GM23338 (cell line): ENCODE results near the gene NEK11. TPM values are rescaled to one million over a fixed set of nuclear protein-coding genes. Genes with fewer than 3 reads are reported as not detected.

Experiments
- ATAC-seq: fragments of 200-7000 bp; cut with Tn5 transposase; 3 replicates; pipeline ENCODE4 v1.9.1; 2020
- DNase-seq: peaks from one replicate; pipeline ENCODE4 v3.0.0-alpha.2; 2015; ENCODE audit warnings: low spot score
- H2AFZ ChIP-seq: fragments of 200-600 bp; sonication (generic); 2 replicates; pipeline ENCODE4 v1.8.0; 2016; ENCODE audit warnings: antibody characterized with exemption, mild to moderate bottlenecking, moderate library complexity
- H3F3A ChIP-seq: fragments of 200-600 bp; sonication (generic); replicated peaks from 2 replicates; pipeline ENCODE4 v1.8.0; 2017; ENCODE audit warnings: antibody characterized with exemption, mixed run types, low read depth
- H3K27ac ChIP-seq: fragments of 200-600 bp; sonication (generic); 2 replicates; pipeline ENCODE4 v1.6.1; 2016; ENCODE audit warnings: low read depth
- H3K27me3 ChIP-seq: fragments of 200-600 bp; sonication (generic); 2 replicates; pipeline ENCODE4 v1.8.0; 2016; ENCODE audit warnings: mild to moderate bottlenecking, mixed run types, moderate library complexity; ENCODE audit not compliant: insufficient read depth
- H3K36me3 ChIP-seq: fragments of 200-600 bp; sonication (generic); 2 replicates; pipeline ENCODE4 v1.8.0; 2016; ENCODE audit warnings: mild to moderate bottlenecking; ENCODE audit not compliant: insufficient read depth
- H3K4me1 ChIP-seq: fragments of 200-600 bp; sonication (generic); 2 replicates; pipeline ENCODE4 v1.8.0; 2016; ENCODE audit warnings: mild to moderate bottlenecking, moderate library complexity; ENCODE audit not compliant: insufficient read depth
- H3K4me2 ChIP-seq: fragments of 200-600 bp; sonication (generic); 2 replicates; pipeline ENCODE4 v1.7.1; 2017; ENCODE audit warnings: mixed run types
- H3K4me3 ChIP-seq: fragments of 200-600 bp; sonication (generic); 2 replicates; pipeline ENCODE4 v1.6.1; 2016; ENCODE audit warnings: mixed run types
- H3K79me2 ChIP-seq: fragments of 200-600 bp; sonication (generic); replicated peaks from 2 replicates; pipeline ENCODE4 v1.8.0; 2017; ENCODE audit warnings: mild to moderate bottlenecking; ENCODE audit not compliant: insufficient read depth
- H3K9me2 ChIP-seq: fragments of 200-600 bp; sonication (generic); 2 replicates; pipeline ENCODE4 v1.8.0; 2017; ENCODE audit not compliant: insufficient read depth
- H4K20me1 ChIP-seq: fragments of 200-600 bp; sonication (generic); replicated peaks from 2 replicates; pipeline ENCODE4 v1.8.0; 2017; ENCODE audit warnings: mild to moderate bottlenecking; ENCODE audit not compliant: insufficient read depth
- H3K27ac Mint-ChIP-seq: 2 replicates; pipeline ENCODE4 v1.8.0; 2020; ENCODE audit warnings: inconsistent platforms, mild to moderate bottlenecking, moderate library complexity, mixed read lengths
- H3K27me3 Mint-ChIP-seq: 3 replicates; pipeline ENCODE4 v1.8.0; 2022; ENCODE audit warnings: low read depth, mild to moderate bottlenecking, moderate library complexity, mixed read lengths, inconsistent platforms; ENCODE audit not compliant: insufficient read depth, poor library complexity
- H3K36me3 Mint-ChIP-seq: 3 replicates; pipeline ENCODE4 v1.8.0; 2021; ENCODE audit warnings: low read depth, mild to moderate bottlenecking, inconsistent platforms, moderate library complexity, mixed read lengths
- H3K4me1 Mint-ChIP-seq: 3 replicates; pipeline ENCODE4 v1.8.0; 2020; ENCODE audit warnings: mild to moderate bottlenecking, inconsistent platforms, mixed read lengths
- H3K4me3 Mint-ChIP-seq: 3 replicates; pipeline ENCODE4 v1.8.0; 2021; ENCODE audit warnings: moderate library complexity, mild to moderate bottlenecking, inconsistent platforms, mixed read lengths
- H3K9me3 Mint-ChIP-seq: 3 replicates; pipeline ENCODE4 v1.8.0; 2020; ENCODE audit warnings: moderate library complexity, mild to moderate bottlenecking, inconsistent platforms, mixed read lengths
- CREB1 ChIP-seq: fragments of 250-450 bp; sonication (Bioruptor Pico); IDR thresholded peaks from 2 replicates; pipeline ENCODE4 v1.5.0; 2020; ENCODE audit warnings: low read depth, mild to moderate bottlenecking, moderate library complexity
- ETS1 ChIP-seq: IDR thresholded peaks from 2 replicates; pipeline ENCODE4 v1.6.1; 2016; ENCODE audit warnings: antibody characterized with exemption
- EZH2 ChIP-seq: fragments of 200-600 bp; sonication (generic); IDR thresholded peaks from one replicate; pipeline ENCODE4 v1.8.0; 2017; ENCODE audit warnings: antibody characterized with exemption, mild to moderate bottlenecking, low read depth; ENCODE audit not compliant: unreplicated experiment
- EZH2phosphoT487 ChIP-seq: fragments of 200-600 bp; sonication (generic); IDR thresholded peaks from one replicate; pipeline ENCODE4 v1.8.1; 2018; ENCODE audit warnings: antibody characterized with exemption; ENCODE audit not compliant: unreplicated experiment
- JUNB ChIP-seq: IDR thresholded peaks from one replicate; pipeline ENCODE4 v1.6.1; 2016; ENCODE audit warnings: antibody characterized with exemption; ENCODE audit not compliant: unreplicated experiment
- NANOG ChIP-seq: IDR thresholded peaks from 2 replicates; pipeline ENCODE4 v1.6.1; 2016; ENCODE audit warnings: antibody characterized with exemption, borderline replicate concordance
- POLR2AphosphoS5 ChIP-seq: IDR thresholded peaks from 2 replicates; pipeline ENCODE4 v1.6.1; 2016; ENCODE audit warnings: antibody characterized with exemption, low read depth
- STAT1 ChIP-seq: IDR thresholded peaks from one replicate; pipeline ENCODE4 v1.6.1; 2016; ENCODE audit warnings: antibody characterized with exemption; ENCODE audit not compliant: unreplicated experiment
- ZNF114 ChIP-seq: fragments of 250-450 bp; sonication (Bioruptor Pico); IDR thresholded peaks from 2 replicates; pipeline ENCODE4 v1.5.0; 2020; ENCODE audit warnings: mild to moderate bottlenecking, moderate library complexity
- ZNF331 ChIP-seq: fragments of 250-450 bp; sonication (Bioruptor Pico); IDR thresholded peaks from 2 replicates; pipeline ENCODE4 v1.5.0; 2020; ENCODE audit warnings: low read depth, mild to moderate bottlenecking, moderate library complexity
- polyA plus RNA-seq: library from polyadenylated mRNA; unstranded; fragments of >200 nt; fragmentation: Nextera tagmentation; extraction: Ambion mirVana; gene quantifications from 2 replicates; pipeline ENCODE4 v1.2.1, GENCODE V29; 2016
- total RNA-seq: library from RNA; depleted of rRNA; stranded (reverse); fragments of >200 nt; shearing (Covaris generic); gene quantifications from 2 replicates; pipeline ENCODE4 v1.2.3, GENCODE V29; 2014
- TF ChIP-seq, protein P1 (sequence below), 2 experiments: fragments of 200-600 bp in 1 of 2; sonication (generic) in 1 of 2; conservative IDR thresholded peaks; 2 replicates each; pipeline versions ENCODE4 v1.5.1 to v1.6.1; 2016 to 2017; ENCODE audit warnings: antibody characterized with exemption in 2 of 2, low read depth in 2 of 2, mild to moderate bottlenecking in 2 of 2, moderate library complexity in 1 of 2
- TF ChIP-seq, protein P2 (sequence below): fragments of 250-450 bp; sonication (Bioruptor Pico); IDR thresholded peaks from 2 replicates; pipeline ENCODE4 v1.5.0; 2020; ENCODE audit warnings: mild to moderate bottlenecking, moderate library complexity
- TF ChIP-seq, protein P3 (sequence below): IDR thresholded peaks from one replicate; pipeline ENCODE4 v1.6.1; 2018; ENCODE audit warnings: antibody characterized with exemption; ENCODE audit not compliant: unreplicated experiment

The NEK11 gene
- total and polyA plus RNA-seq, 2 experiments from 2014 or later = 0.80 to 1.1 TPM

DNA sequence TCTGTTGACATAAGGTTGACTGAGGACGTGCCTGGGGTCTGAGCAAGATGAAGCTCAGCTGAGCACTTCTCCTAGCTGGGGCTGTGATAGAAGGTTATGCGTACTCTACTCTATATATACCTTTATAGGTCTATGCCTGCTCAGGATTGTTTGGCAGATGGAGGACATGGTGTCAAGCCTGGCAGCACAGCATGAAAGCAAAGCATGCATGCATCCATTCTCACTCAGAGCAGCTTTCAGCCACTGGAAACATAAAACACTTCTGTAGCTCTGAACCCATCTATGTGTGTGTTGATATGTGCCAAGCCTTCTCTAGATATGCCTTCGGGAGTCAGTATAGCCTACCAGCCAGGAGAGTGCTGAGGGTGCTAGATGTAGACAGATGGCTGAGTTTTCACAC, 212.6 kb downstream of the NEK11 start:
- H3K9me3 Mint-ChIP-seq = no peaks in the 10 kb centered on the region
- H3K4me1 Mint-ChIP-seq = no peaks in the 10 kb centered on the region
- no peaks in the 10 kb centered on the region for H3K36me3 Mint-ChIP-seq
- no peaks in the 10 kb centered on the region for H3K79me2 ChIP-seq
- no peak overlapping the region for H2AFZ ChIP-seq
- H3K36me3 ChIP-seq = no peaks in the 10 kb centered on the region
- no peak overlapping the region for H3K4me3 Mint-ChIP-seq
- no peaks in the 10 kb centered on the region for H3K4me1 ChIP-seq
- no peaks in the 10 kb centered on the region for H3K9me2 ChIP-seq
- H3F3A ChIP-seq = no peaks in the 10 kb centered on the region
- H3K27ac Mint-ChIP-seq = no peak overlapping the region
- H3K27me3 Mint-ChIP-seq = peaks cover 2% of the 10 kb centered on the region
- no peak for DNase-seq
- no peaks in the 10 kb centered on the region; the same call in 1 of the 2 replicates for H4K20me1 ChIP-seq
- no peaks in the 10 kb centered on the region for H3K27me3 ChIP-seq
- TF ChIP-seq, protein P1, sequence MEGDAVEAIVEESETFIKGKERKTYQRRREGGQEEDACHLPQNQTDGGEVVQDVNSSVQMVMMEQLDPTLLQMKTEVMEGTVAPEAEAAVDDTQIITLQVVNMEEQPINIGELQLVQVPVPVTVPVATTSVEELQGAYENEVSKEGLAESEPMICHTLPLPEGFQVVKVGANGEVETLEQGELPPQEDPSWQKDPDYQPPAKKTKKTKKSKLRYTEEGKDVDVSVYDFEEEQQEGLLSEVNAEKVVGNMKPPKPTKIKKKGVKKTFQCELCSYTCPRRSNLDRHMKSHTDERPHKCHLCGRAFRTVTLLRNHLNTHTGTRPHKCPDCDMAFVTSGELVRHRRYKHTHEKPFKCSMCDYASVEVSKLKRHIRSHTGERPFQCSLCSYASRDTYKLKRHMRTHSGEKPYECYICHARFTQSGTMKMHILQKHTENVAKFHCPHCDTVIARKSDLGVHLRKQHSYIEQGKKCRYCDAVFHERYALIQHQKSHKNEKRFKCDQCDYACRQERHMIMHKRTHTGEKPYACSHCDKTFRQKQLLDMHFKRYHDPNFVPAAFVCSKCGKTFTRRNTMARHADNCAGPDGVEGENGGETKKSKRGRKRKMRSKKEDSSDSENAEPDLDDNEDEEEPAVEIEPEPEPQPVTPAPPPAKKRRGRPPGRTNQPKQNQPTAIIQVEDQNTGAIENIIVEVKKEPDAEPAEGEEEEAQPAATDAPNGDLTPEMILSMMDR (conservative IDR thresholded peaks at IDR 0.05; ENCODE audit: low read depth in 2 of 2) = no peak
- TF ChIP-seq EZH2phosphoT487 = no peak
- TF ChIP-seq, protein P2, sequence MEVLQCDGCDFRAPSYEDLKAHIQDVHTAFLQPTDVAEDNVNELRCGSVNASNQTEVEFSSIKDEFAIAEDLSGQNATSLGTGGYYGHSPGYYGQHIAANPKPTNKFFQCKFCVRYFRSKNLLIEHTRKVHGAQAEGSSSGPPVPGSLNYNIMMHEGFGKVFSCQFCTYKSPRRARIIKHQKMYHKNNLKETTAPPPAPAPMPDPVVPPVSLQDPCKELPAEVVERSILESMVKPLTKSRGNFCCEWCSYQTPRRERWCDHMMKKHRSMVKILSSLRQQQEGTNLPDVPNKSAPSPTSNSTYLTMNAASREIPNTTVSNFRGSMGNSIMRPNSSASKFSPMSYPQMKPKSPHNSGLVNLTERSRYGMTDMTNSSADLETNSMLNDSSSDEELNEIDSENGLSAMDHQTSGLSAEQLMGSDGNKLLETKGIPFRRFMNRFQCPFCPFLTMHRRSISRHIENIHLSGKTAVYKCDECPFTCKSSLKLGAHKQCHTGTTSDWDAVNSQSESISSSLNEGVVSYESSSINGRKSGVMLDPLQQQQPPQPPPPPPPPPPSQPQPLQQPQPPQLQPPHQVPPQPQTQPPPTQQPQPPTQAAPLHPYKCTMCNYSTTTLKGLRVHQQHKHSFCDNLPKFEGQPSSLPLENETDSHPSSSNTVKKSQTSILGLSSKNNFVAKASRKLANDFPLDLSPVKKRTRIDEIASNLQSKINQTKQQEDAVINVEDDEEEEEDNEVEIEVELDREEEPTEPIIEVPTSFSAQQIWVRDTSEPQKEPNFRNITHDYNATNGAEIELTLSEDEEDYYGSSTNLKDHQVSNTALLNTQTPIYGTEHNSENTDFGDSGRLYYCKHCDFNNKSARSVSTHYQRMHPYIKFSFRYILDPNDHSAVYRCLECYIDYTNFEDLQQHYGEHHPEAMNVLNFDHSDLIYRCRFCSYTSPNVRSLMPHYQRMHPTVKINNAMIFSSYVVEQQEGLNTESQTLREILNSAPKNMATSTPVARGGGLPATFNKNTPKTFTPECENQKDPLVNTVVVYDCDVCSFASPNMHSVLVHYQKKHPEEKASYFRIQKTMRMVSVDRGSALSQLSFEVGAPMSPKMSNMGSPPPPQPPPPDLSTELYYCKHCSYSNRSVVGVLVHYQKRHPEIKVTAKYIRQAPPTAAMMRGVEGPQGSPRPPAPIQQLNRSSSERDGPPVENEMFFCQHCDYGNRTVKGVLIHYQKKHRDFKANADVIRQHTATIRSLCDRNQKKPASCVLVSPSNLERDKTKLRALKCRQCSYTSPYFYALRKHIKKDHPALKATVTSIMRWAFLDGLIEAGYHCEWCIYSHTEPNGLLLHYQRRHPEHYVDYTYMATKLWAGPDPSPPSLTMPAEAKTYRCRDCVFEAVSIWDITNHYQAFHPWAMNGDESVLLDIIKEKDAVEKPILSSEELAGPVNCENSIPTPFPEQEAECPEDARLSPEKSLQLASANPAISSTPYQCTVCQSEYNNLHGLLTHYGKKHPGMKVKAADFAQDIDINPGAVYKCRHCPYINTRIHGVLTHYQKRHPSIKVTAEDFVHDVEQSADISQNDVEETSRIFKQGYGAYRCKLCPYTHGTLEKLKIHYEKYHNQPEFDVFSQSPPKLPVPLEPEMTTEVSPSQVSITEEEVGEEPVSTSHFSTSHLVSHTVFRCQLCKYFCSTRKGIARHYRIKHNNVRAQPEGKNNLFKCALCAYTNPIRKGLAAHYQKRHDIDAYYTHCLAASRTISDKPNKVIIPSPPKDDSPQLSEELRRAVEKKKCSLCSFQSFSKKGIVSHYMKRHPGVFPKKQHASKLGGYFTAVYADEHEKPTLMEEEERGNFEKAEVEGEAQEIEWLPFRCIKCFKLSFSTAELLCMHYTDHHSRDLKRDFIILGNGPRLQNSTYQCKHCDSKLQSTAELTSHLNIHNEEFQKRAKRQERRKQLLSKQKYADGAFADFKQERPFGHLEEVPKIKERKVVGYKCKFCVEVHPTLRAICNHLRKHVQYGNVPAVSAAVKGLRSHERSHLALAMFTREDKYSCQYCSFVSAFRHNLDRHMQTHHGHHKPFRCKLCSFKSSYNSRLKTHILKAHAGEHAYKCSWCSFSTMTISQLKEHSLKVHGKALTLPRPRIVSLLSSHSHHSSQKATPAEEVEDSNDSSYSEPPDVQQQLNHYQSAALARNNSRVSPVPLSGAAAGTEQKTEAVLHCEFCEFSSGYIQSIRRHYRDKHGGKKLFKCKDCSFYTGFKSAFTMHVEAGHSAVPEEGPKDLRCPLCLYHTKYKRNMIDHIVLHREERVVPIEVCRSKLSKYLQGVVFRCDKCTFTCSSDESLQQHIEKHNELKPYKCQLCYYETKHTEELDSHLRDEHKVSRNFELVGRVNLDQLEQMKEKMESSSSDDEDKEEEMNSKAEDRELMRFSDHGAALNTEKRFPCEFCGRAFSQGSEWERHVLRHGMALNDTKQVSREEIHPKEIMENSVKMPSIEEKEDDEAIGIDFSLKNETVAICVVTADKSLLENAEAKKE (CRISPR knock-in tag) = no peak
- no peak for TF ChIP-seq ZNF114 (CRISPR knock-in tag)
- TF ChIP-seq CREB1 (CRISPR knock-in tag) = no peak
- no peak for TF ChIP-seq EZH2
- TF ChIP-seq NANOG = no peak
- TF ChIP-seq, protein P3, sequence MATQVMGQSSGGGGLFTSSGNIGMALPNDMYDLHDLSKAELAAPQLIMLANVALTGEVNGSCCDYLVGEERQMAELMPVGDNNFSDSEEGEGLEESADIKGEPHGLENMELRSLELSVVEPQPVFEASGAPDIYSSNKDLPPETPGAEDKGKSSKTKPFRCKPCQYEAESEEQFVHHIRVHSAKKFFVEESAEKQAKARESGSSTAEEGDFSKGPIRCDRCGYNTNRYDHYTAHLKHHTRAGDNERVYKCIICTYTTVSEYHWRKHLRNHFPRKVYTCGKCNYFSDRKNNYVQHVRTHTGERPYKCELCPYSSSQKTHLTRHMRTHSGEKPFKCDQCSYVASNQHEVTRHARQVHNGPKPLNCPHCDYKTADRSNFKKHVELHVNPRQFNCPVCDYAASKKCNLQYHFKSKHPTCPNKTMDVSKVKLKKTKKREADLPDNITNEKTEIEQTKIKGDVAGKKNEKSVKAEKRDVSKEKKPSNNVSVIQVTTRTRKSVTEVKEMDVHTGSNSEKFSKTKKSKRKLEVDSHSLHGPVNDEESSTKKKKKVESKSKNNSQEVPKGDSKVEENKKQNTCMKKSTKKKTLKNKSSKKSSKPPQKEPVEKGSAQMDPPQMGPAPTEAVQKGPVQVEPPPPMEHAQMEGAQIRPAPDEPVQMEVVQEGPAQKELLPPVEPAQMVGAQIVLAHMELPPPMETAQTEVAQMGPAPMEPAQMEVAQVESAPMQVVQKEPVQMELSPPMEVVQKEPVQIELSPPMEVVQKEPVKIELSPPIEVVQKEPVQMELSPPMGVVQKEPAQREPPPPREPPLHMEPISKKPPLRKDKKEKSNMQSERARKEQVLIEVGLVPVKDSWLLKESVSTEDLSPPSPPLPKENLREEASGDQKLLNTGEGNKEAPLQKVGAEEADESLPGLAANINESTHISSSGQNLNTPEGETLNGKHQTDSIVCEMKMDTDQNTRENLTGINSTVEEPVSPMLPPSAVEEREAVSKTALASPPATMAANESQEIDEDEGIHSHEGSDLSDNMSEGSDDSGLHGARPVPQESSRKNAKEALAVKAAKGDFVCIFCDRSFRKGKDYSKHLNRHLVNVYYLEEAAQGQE = no peak
- no peak for TF ChIP-seq STAT1
- TF ChIP-seq ZNF331 (CRISPR knock-in tag) = no peak
- TF ChIP-seq ETS1 = no peak
- TF ChIP-seq POLR2AphosphoS5 = no peak
- no peak for TF ChIP-seq JUNB
- H3K4me2 ChIP-seq = no peak overlapping the region
- no peak overlapping the region for H3K4me3 ChIP-seq
- no peak overlapping the region for H3K27ac ChIP-seq
- no peak for ATAC-seq
